AG09319 (cell line): ENCODE results near the gene PIEZO1.

Source experiments
- DNase-seq: peaks from one replicate; pipeline ENCODE4 v3.0.0-alpha.2; 2010; ENCODE audit warnings: low read depth; ENCODE audit errors: extremely low read depth
- CTCF ChIP-seq: IDR thresholded peaks from 2 replicates; pipeline ENCODE4 v1.5.1; 2011; ENCODE audit warnings: low read depth, mild to moderate bottlenecking, inconsistent platforms, low read length, moderate library complexity

Gene PIEZO1

GRCh38 chr16:88815227-88815626 is 30.2 kb upstream of the PIEZO1 start:
- DNase-seq = no peak
- no peak for TF ChIP-seq CTCF

- TF ChIP-seq CTCF = no peak
- DNase-seq = no peak
Measured at GRCh38 chr16:88814144-88814502, 29.1 kb upstream of the PIEZO1 start.

GRCh38 chr16:88813269-88814143 is 28.5 kb upstream of the PIEZO1 start:
- no peak for TF ChIP-seq CTCF
- DNase-seq = no peak

GRCh38 chr16:88812513-88813268 is 27.7 kb upstream of the PIEZO1 start:
- peak; percentile 8 for TF ChIP-seq CTCF

DNA sequence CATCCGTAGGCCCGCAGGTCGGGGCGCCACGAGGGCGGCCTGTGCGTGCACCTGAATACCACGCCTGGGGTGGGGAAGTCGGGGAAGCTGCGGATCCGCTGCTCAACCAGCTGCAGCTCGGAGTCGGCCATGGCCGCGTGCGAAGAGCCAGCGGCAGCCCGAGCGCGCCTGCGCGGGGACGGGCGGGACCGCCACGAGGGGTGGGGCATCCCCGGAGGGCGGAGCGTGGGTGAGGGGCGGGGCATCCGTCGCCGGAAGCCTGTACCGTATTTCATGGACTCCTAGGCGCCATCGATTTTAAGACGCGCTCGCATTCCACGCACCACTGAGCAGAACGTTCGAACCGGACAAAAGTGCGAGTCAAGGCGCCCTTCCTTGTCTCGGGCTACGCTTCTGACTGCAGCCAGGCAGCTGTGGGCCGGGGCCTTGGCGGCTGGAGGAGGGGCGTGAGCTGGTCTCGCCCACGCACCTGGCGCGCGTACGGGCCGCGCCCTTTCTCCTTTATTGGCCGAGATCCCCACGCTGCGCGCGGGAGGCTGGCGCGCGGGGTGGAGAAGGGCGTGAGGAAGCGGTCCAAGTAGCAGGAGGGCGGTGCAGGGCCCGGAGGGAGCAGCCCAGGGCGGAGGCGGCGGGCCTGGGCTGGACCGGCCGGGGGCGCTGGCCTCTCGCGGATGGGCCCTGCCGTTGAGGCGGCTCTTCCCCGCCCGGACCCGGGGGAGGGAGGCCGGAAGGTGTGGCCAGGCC is 26.9 kb upstream of the PIEZO1 start, which contains the start of gene APRT:
APRT (minus strand) TSS at position 160 of the 744 bp plus-strand sequence; CDS start at position 131, 29 bp downstream.
- peak; percentile 86 for DNase-seq
- no peak; the same call in none of the 2 replicates for TF ChIP-seq CTCF

More at GRCh38 chr16:88812513-88813268, 27.7 kb upstream of the PIEZO1 start:
- no peak for DNase-seq

DNA sequence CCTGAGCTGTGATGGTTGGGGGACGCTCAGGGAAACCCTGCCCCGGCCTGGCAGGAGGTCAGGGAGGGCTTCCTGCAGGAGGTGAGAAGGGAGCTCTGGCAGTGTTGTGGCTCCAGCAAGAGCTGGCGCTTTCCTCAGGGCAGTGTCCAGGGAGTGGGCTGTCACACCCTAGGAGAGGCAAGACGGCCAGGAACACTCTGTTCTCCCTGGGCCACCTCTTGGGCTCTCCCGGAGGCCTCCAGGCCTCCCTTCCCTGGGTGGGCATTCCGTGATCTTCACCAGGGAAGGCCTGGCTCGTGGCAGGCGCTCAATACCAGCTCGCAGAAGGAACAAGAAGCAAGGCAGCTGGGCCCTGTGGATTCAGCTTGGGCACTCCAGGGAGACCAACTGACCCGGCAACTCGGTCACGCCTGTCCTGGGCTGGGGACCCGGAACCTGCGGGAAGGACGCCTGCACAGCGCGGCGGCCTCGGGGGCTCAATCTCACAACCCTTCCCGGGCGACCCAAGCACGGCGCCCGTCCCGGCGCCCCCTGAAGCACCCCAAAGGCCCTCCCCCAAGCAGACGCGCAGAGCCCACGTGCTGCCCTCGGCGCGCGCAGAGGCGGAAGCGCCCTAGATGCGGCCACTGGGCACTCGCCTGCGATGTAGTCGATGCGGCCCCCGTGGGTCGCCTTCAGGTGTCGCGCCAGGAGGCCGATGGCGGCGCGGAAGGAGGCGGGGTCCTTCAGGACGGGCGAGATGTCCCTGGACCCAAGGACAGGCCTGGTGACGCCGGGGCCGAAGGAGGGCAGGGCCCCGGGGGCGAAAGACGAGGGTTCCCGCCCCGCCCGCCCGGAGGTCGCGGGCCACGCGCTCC is 26.1 kb upstream of the PIEZO1 start:
- no peak for DNase-seq
- TF ChIP-seq CTCF = no peak
